Measurements from ENCODE around the gene TSKU. TPM values are rescaled to one million over a fixed set of nuclear protein-coding genes. Genes with fewer than 3 reads are reported as not detected.

The TSKU gene
- total and polyA plus RNA-seq, 9 of the 15 experiments (the other 6 are each of a cell fraction or from before 2014, with no cell fraction given) = 0.60 to 11.9 (median 8.4) TPM

- no peak for TF ChIP-seq PTRF (tag; IDR thresholded peaks at IDR 0.05)
- TF ChIP-seq MIER1 (IDR thresholded peaks at IDR 0.05; ENCODE audit: low read depth) = peak; percentile 64; the same call in 1 of the 2 replicates
- no peak for TF ChIP-seq THRAP3 (IDR thresholded peaks at IDR 0.05; ENCODE audit: borderline replicate concordance)
- TF ChIP-seq GTF2F1 (IDR thresholded peaks at IDR 0.05; ENCODE audit: low read depth, low read length) = no peak
- no peak; the same call in 1 of the 2 replicates for TF ChIP-seq KLF16 (IDR thresholded peaks at IDR 0.05)
- TF ChIP-seq IRF2 (CRISPR knock-in tag; IDR thresholded peaks at IDR 0.05) = no peak
- no peak for TF ChIP-seq HNRNPUL1 (IDR thresholded peaks at IDR 0.05; ENCODE audit: low read length)
- TF ChIP-seq NFIC (IDR thresholded peaks at IDR 0.05) = peak; percentile 49; the same call in 1 of the 2 replicates
- peak; percentile 77 for TF ChIP-seq TOE1 (IDR thresholded peaks at IDR 0.05; ENCODE audit: borderline replicate concordance)
- no peak for TF ChIP-seq TOE1 (CRISPR knock-in tag; IDR thresholded peaks at IDR 0.05; ENCODE audit: borderline replicate concordance, low read depth)
- no peak for TF ChIP-seq JUNB (CRISPR knock-in tag; conservative IDR thresholded peaks at IDR 0.05)
- peak; percentile 52; the same call in 1 of the 2 replicates for TF ChIP-seq SOX6 (IDR thresholded peaks at IDR 0.05)
- peak; percentile 97 for TF ChIP-seq VEZF1 (CRISPR knock-in tag; IDR thresholded peaks at IDR 0.05)
- TF ChIP-seq XRCC3 (IDR thresholded peaks at IDR 0.05) = no peak
- no peak for TF ChIP-seq ESRRB (CRISPR knock-in tag; IDR thresholded peaks at IDR 0.05; ENCODE audit: borderline replicate concordance)
- TF ChIP-seq ZNF583 (CRISPR knock-in tag; IDR thresholded peaks at IDR 0.05) = no peak
- TF ChIP-seq EZH2 (IDR thresholded peaks at IDR 0.05; ENCODE audit: borderline replicate concordance, low read depth, low read length) = no peak
- peak; percentile 11 for TF ChIP-seq RBM25 (IDR thresholded peaks at IDR 0.05; ENCODE audit: low read depth, low read length, severe bottlenecking)
- TF ChIP-seq ZBTB7A (IDR thresholded peaks at IDR 0.05; ENCODE audit: borderline replicate concordance, control insufficient read depth, low read depth, low read length) = no peak
- TF ChIP-seq CHD4 (IDR thresholded peaks at IDR 0.05; ENCODE audit: insufficient read depth, insufficient replicate concordance, low read depth, low read length, poor library complexity, severe bottlenecking) = peak; percentile 39
- no peak for TF ChIP-seq TCFL5 (CRISPR knock-in tag; conservative IDR thresholded peaks at IDR 0.05)
- TF ChIP-seq POLR3G (IDR thresholded peaks at IDR 0.05; ENCODE audit: extremely low read depth, insufficient read length, insufficient replicate concordance) = no peak
- no peak for TF ChIP-seq L3MBTL2 (IDR thresholded peaks at IDR 0.05)
- no peak for TF ChIP-seq KLF6 (CRISPR knock-in tag; IDR thresholded peaks at IDR 0.05; ENCODE audit: borderline replicate concordance)
- TF ChIP-seq SMAD2 (IDR thresholded peaks at IDR 0.05; ENCODE audit: low read depth, low read length) = no peak
- no peak for TF ChIP-seq ZNF398 (CRISPR knock-in tag; IDR thresholded peaks at IDR 0.05)
- peak; percentile 51 for TF ChIP-seq BRD9 (IDR thresholded peaks at IDR 0.05; ENCODE audit: low read depth, partially characterized antibody)
These were observed 444 bp upstream of the TSKU start (continued) for GRCh38 chr11:76782531-76783293.

All from K562 (cell line).